HCT116 (cell line): ENCODE data around the gene KIF26B. TPM values are rescaled to one million over a fixed set of nuclear protein-coding genes. Genes with fewer than 3 reads are reported as not detected.

Experiments used
- ATAC-seq: fragments of 200-7000 bp; cut with Tn5 transposase; 2 replicates; pipeline ENCODE4 v1.9.1; 2020; ENCODE audit warnings: mild to moderate bottlenecking, moderate library complexity
- BruUV-seq: library from RNA; stranded (reverse); fragments of 400-500 nt; replicated peaks from 2 replicates; lab custom pipeline; 2021; lab: Mats Ljungman, UMichigan
- CTCF ChIA-PET: fragments of 300-600 bp; sonication (Branson Sonifier 250); formaldehyde crosslinking; loops from one replicate; lab custom pipeline; 2021; ENCODE audit warnings: antibody characterized with exemption; lab: Charles Lee
- POLR2A ChIA-PET: fragments of 300-600, 350-600 bp; sonication (Branson Sonifier 250); formaldehyde crosslinking; loops from one replicate; lab custom pipeline; 2021; ENCODE audit warnings: antibody characterized with exemption; lab: Charles Lee
- RAD21 ChIA-PET, 2 experiments: fragments of 300-600 bp; sonication (Branson Sonifier 250); formaldehyde crosslinking; loops; one replicate each; lab custom pipeline; 2023; ENCODE audit warnings: low total read pairs in 2 of 2; ENCODE audit not compliant: uncharacterized antibody in 2 of 2, unreplicated experiment in 2 of 2, low non-redundant PET in 1 of 2; lab: Charles Lee
- DNase-seq: peaks from one replicate; pipeline ENCODE4 v3.0.0-alpha.2; 2010; ENCODE audit warnings: low read depth, low spot score
- H2AFZ ChIP-seq: fragments of 200-600 bp; shearing (Covaris generic), sonication (generic); 2 replicates; pipeline ENCODE4 v1.6.1; 2017; ENCODE audit warnings: low read depth, mixed run types, mixed read lengths, antibody characterized with exemption, low read length; ENCODE audit not compliant: poor library complexity, severe bottlenecking
- H3K27ac ChIP-seq: 2 replicates; pipeline ENCODE4 v1.5.1; 2012; ENCODE audit warnings: low read depth, low read length
- H3K27me3 ChIP-seq: fragments of 200-600 bp; sonication (generic); 2 replicates; pipeline ENCODE4 v1.6.1; 2016; ENCODE audit warnings: mixed run types, low read length, mixed read lengths; ENCODE audit not compliant: insufficient read depth
- H3K36me3 ChIP-seq, 2 experiments: fragments of 200-500 bp in 1 of 2; fragments of 200-600 bp in 1 of 2; sonication (Bioruptor generic) in 1 of 2; sonication (generic) in 1 of 2; 2 replicates each; pipeline versions ENCODE4 v1.5.1 to v1.6.1; 2014 to 2016; ENCODE audit warnings: low read length in 2 of 2, inconsistent platforms in 1 of 2, mixed read lengths in 1 of 2, mixed run types in 1 of 2; ENCODE audit not compliant: insufficient read depth in 2 of 2, control insufficient read depth in 1 of 2
- H3K4me1 ChIP-seq, 2 experiments: fragments of 200-600 bp in 1 of 2; sonication (generic) in 1 of 2; 2 replicates each; pipeline versions ENCODE4 v1.5.1 to v1.6.1; 2012 to 2017; ENCODE audit warnings: low read length in 2 of 2, inconsistent platforms in 1 of 2, mild to moderate bottlenecking in 1 of 2, mixed read lengths in 1 of 2, mixed run types in 1 of 2, moderate library complexity in 1 of 2; ENCODE audit not compliant: insufficient read depth in 2 of 2, control insufficient read depth in 1 of 2
- H3K4me2 ChIP-seq: fragments of 200-600 bp; sonication (generic); 2 replicates; pipeline ENCODE4 v1.6.1; 2017; ENCODE audit warnings: mixed run types, low read length, mixed read lengths
- H3K4me3 ChIP-seq, 2 experiments: fragments of 200-600 bp in 1 of 2; sonication (generic) in 1 of 2; replicated peaks in 1 of 2; 2 replicates each; pipeline ENCODE4 v1.5.1; 2011 to 2016; ENCODE audit warnings: low read length in 2 of 2, control low read depth in 1 of 2, low read depth in 1 of 2, mild to moderate bottlenecking in 1 of 2, mixed read lengths in 1 of 2, mixed run types in 1 of 2
- H3K79me2 ChIP-seq: fragments of 200-600 bp; sonication (generic); 2 replicates; pipeline ENCODE4 v1.6.1; 2017; ENCODE audit warnings: mild to moderate bottlenecking, mixed run types, low read length, moderate library complexity, mixed read lengths; ENCODE audit not compliant: insufficient read depth
- H3K9ac ChIP-seq: fragments of 200-600 bp; sonication (generic); 2 replicates; pipeline ENCODE4 v1.6.1; 2016; ENCODE audit warnings: low read length, mixed read lengths
- H3K9me2 ChIP-seq: fragments of 200-600 bp; sonication (generic), shearing (Covaris generic); 2 replicates; pipeline ENCODE4 v1.6.1; 2017; ENCODE audit warnings: mixed run types, mild to moderate bottlenecking, moderate library complexity; ENCODE audit not compliant: insufficient read depth
- H3K9me3 ChIP-seq, 2 experiments: fragments of 200-500 bp in 1 of 2; fragments of 200-600 bp in 1 of 2; sonication (Bioruptor generic) in 1 of 2; sonication (generic) in 1 of 2; 2 replicates each; pipeline ENCODE4 v1.6.1; 2014 to 2017; ENCODE audit warnings: low read length in 2 of 2, mixed read lengths in 2 of 2, inconsistent platforms in 1 of 2, low read depth in 1 of 2, mild to moderate bottlenecking in 1 of 2, mixed run types in 1 of 2, moderate library complexity in 1 of 2; ENCODE audit not compliant: control insufficient read depth in 1 of 2, insufficient read depth in 1 of 2
- H4K20me1 ChIP-seq: fragments of 200-600 bp; sonication (generic), shearing (Covaris generic); 2 replicates; pipeline ENCODE4 v1.6.1; 2017; ENCODE audit warnings: mixed run types, mild to moderate bottlenecking, moderate library complexity; ENCODE audit not compliant: insufficient read depth
- CBX3 ChIP-seq: IDR thresholded peaks from 2 replicates; pipeline ENCODE4 v1.6.1; 2012; ENCODE audit warnings: low read depth
- CEBPB ChIP-seq: IDR thresholded peaks from 2 replicates; pipeline ENCODE4 v1.6.1; 2012; ENCODE audit warnings: low read depth
- EGR1 ChIP-seq: IDR thresholded peaks from 2 replicates; pipeline ENCODE4 v1.6.1; 2012; ENCODE audit warnings: low read depth
- ELF1 ChIP-seq: IDR thresholded peaks from 2 replicates; pipeline ENCODE4 v1.6.1; 2012; ENCODE audit warnings: low read depth, borderline replicate concordance
- EZH2 ChIP-seq: fragments of 200-600 bp; sonication (generic); IDR thresholded peaks from 2 replicates; pipeline ENCODE4 v1.6.1; 2017; ENCODE audit warnings: antibody characterized with exemption, mixed run types
- EZH2phosphoT487 ChIP-seq: fragments of 200-600 bp; IDR thresholded peaks from 2 replicates; pipeline ENCODE4 v1.6.1; 2018; ENCODE audit warnings: antibody characterized with exemption, borderline replicate concordance
- FOSL1 ChIP-seq: IDR thresholded peaks from 2 replicates; pipeline ENCODE4 v1.6.1; 2012; ENCODE audit warnings: low read depth
- JUND ChIP-seq: IDR thresholded peaks from 2 replicates; pipeline ENCODE4 v1.6.1; 2012
- POLR2A ChIP-seq: IDR thresholded peaks from 2 replicates; pipeline ENCODE4 v1.7.0; 2011; ENCODE audit warnings: borderline replicate concordance; ENCODE audit not compliant: insufficient read depth, insufficient read length; ENCODE audit errors: extremely low read depth
- SIN3A ChIP-seq: IDR thresholded peaks from 2 replicates; pipeline ENCODE4 v1.6.1; 2012; ENCODE audit warnings: low read depth
- SRF ChIP-seq: IDR thresholded peaks from 2 replicates; pipeline ENCODE4 v1.6.1; 2012; ENCODE audit warnings: low read depth
- TCF7L2 ChIP-seq: IDR thresholded peaks from 2 replicates; pipeline ENCODE4 v1.7.0; 2011; ENCODE audit warnings: borderline replicate concordance, inconsistent platforms; ENCODE audit not compliant: insufficient read depth, insufficient read length; ENCODE audit errors: extremely low read depth
- YY1 ChIP-seq: IDR thresholded peaks from 2 replicates; pipeline ENCODE4 v1.6.1; 2011; ENCODE audit warnings: low read length, low read depth, moderate library complexity, mild to moderate bottlenecking; ENCODE audit not compliant: insufficient replicate concordance; ENCODE audit errors: extremely low read depth
- ZFX ChIP-seq: fragments of 450-650 bp; IDR thresholded peaks from 2 replicates; pipeline ENCODE4 v1.6.1; 2017
- intact Hi-C: fragments of 100-400 bp; cut with micrococcal nuclease; formaldehyde crosslinking; loops from 2 replicates; pipeline ENCODE4 v1.10.0; 2022
- total RNA-seq: library from RNA; stranded (reverse); gene quantifications from one replicate; pipeline ENCODE4 v1.2.1, GENCODE V29; 2021; ENCODE audit not compliant: unreplicated experiment
- TF ChIP-seq, protein P1 (sequence below), 3 experiments: fragments of 200-600 bp in 1 of 3; sonication (generic) in 1 of 3; IDR thresholded peaks in 2 of 3; conservative IDR thresholded peaks in 1 of 3; 2 replicates each; pipeline ENCODE4 v1.5.1; 2012 to 2017; ENCODE audit warnings: low read depth in 2 of 3, low read length in 2 of 3, antibody characterized with exemption in 1 of 3, borderline replicate concordance in 1 of 3, control low read depth in 1 of 3, mild to moderate bottlenecking in 1 of 3, mixed read lengths in 1 of 3, mixed run types in 1 of 3, moderate library complexity in 1 of 3; ENCODE audit not compliant: insufficient read depth in 1 of 3
- TF ChIP-seq, protein P2 (sequence below): IDR thresholded peaks from 2 replicates; pipeline ENCODE4 v1.6.1; 2012; ENCODE audit warnings: low read depth
- TF ChIP-seq, protein P3 (sequence below): IDR thresholded peaks from 2 replicates; pipeline ENCODE4 v1.6.1; 2012

The KIF26B gene
- total RNA-seq, 1 experiment from 2014 or later = 0.49 TPM

GRCh38 chr1:245748646-245749045, 593.9 kb downstream of the KIF26B start:
- ATAC-seq (no peak), DNase-seq (no peak)
- Histone ChIP-seq H3K9ac (no peak overlapping the region), H3K9me3 (no peaks in the 10 kb centered on the region), H3K4me2 (no peak overlapping the region), H4K20me1 (no peaks in the 10 kb centered on the region), H3K36me3 (no peaks in the 10 kb centered on the region), H2AFZ (no peak overlapping the region), H3K4me1 (no peaks in the 10 kb centered on the region), H3K27me3 (no peaks in the 10 kb centered on the region), H3K79me2 (no peaks in the 10 kb centered on the region), H3K27ac (no peak overlapping the region), H3K9me2 (no peaks in the 10 kb centered on the region), H3K4me3 (no peak overlapping the region)
- ChIA-PET RAD21 (no interaction called here), CTCF (no interaction called here), POLR2A (no interaction called here)
- intact Hi-C loops = no loop called here
- TF ChIP-seq ELF1 = no peak
- TF ChIP-seq ZFX = no peak
- no peak for TF ChIP-seq SIN3A
- TF ChIP-seq SRF = no peak
- no peak for TF ChIP-seq YY1
- TF ChIP-seq EZH2phosphoT487 = no peak
- TF ChIP-seq EZH2 = no peak
- no peak for TF ChIP-seq CBX3
- no peak for TF ChIP-seq CEBPB
- TF ChIP-seq POLR2A = no peak
- no peak for TF ChIP-seq FOSL1
- TF ChIP-seq JUND = no peak
- TF ChIP-seq, protein P1, sequence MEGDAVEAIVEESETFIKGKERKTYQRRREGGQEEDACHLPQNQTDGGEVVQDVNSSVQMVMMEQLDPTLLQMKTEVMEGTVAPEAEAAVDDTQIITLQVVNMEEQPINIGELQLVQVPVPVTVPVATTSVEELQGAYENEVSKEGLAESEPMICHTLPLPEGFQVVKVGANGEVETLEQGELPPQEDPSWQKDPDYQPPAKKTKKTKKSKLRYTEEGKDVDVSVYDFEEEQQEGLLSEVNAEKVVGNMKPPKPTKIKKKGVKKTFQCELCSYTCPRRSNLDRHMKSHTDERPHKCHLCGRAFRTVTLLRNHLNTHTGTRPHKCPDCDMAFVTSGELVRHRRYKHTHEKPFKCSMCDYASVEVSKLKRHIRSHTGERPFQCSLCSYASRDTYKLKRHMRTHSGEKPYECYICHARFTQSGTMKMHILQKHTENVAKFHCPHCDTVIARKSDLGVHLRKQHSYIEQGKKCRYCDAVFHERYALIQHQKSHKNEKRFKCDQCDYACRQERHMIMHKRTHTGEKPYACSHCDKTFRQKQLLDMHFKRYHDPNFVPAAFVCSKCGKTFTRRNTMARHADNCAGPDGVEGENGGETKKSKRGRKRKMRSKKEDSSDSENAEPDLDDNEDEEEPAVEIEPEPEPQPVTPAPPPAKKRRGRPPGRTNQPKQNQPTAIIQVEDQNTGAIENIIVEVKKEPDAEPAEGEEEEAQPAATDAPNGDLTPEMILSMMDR (IDR thresholded peaks at IDR 0.05 in 2 of 3, conservative IDR thresholded peaks at IDR 0.05 in 1 of 3; ENCODE audit: borderline replicate concordance in 1 of 3, insufficient read depth in 1 of 3, low read depth in 2 of 3, low read length in 2 of 3) = no peak
- no peak for TF ChIP-seq TCF7L2
- TF ChIP-seq, protein P2, sequence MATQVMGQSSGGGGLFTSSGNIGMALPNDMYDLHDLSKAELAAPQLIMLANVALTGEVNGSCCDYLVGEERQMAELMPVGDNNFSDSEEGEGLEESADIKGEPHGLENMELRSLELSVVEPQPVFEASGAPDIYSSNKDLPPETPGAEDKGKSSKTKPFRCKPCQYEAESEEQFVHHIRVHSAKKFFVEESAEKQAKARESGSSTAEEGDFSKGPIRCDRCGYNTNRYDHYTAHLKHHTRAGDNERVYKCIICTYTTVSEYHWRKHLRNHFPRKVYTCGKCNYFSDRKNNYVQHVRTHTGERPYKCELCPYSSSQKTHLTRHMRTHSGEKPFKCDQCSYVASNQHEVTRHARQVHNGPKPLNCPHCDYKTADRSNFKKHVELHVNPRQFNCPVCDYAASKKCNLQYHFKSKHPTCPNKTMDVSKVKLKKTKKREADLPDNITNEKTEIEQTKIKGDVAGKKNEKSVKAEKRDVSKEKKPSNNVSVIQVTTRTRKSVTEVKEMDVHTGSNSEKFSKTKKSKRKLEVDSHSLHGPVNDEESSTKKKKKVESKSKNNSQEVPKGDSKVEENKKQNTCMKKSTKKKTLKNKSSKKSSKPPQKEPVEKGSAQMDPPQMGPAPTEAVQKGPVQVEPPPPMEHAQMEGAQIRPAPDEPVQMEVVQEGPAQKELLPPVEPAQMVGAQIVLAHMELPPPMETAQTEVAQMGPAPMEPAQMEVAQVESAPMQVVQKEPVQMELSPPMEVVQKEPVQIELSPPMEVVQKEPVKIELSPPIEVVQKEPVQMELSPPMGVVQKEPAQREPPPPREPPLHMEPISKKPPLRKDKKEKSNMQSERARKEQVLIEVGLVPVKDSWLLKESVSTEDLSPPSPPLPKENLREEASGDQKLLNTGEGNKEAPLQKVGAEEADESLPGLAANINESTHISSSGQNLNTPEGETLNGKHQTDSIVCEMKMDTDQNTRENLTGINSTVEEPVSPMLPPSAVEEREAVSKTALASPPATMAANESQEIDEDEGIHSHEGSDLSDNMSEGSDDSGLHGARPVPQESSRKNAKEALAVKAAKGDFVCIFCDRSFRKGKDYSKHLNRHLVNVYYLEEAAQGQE = no peak
- no peak for TF ChIP-seq EGR1
- TF ChIP-seq, protein P3, sequence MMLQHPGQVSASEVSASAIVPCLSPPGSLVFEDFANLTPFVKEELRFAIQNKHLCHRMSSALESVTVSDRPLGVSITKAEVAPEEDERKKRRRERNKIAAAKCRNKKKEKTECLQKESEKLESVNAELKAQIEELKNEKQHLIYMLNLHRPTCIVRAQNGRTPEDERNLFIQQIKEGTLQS = no peak
- BruUV-seq = no TSS peak
